Mesothelial cell of epicardium (in vitro differentiated cells): Measurements from ENCODE around the gene PREX1. TPM values are rescaled to one million over a fixed set of nuclear protein-coding genes. Genes with fewer than 3 reads are reported as not detected.

ENCODE experiments used
- DNase-seq, 2 experiments: peaks; one replicate each; pipeline ENCODE4 v3.0.0; 2021; ENCODE audit warnings: low spot score in 2 of 2; ENCODE audit not compliant: unreplicated experiment in 2 of 2
- H3K27ac Mint-ChIP-seq: 2 replicates; pipeline ENCODE4 v1.8.0; 2021; ENCODE audit warnings: mixed read lengths
- H3K27me3 Mint-ChIP-seq: 2 replicates; pipeline ENCODE4 v1.8.0; 2021; ENCODE audit warnings: low read depth, mixed read lengths
- H3K36me3 Mint-ChIP-seq: 2 replicates; pipeline ENCODE4 v1.8.0; 2021; ENCODE audit warnings: mixed read lengths
- H3K4me1 Mint-ChIP-seq: 2 replicates; pipeline ENCODE4 v1.8.0; 2021; ENCODE audit warnings: mixed read lengths
- H3K4me3 Mint-ChIP-seq: 2 replicates; pipeline ENCODE4 v1.8.0; 2021; ENCODE audit warnings: mild to moderate bottlenecking, moderate library complexity, mixed read lengths
- H3K9me3 Mint-ChIP-seq: 2 replicates; pipeline ENCODE4 v1.8.0; 2021; ENCODE audit warnings: mixed read lengths
- total RNA-seq: library from RNA; stranded (reverse); gene quantifications from 3 replicates; pipeline ENCODE4 v1.2.1, GENCODE V29; 2021
- TF ChIP-seq, protein P1 (sequence below): fragments of 200-600 bp; sonication (generic); IDR thresholded peaks from one replicate; pipeline ENCODE4 v1.5.0; 2021; ENCODE audit warnings: antibody characterized with exemption; ENCODE audit not compliant: unreplicated experiment

The PREX1 gene
- total RNA-seq, 1 donor from 2014 or later = 8.3 TPM

DNA sequence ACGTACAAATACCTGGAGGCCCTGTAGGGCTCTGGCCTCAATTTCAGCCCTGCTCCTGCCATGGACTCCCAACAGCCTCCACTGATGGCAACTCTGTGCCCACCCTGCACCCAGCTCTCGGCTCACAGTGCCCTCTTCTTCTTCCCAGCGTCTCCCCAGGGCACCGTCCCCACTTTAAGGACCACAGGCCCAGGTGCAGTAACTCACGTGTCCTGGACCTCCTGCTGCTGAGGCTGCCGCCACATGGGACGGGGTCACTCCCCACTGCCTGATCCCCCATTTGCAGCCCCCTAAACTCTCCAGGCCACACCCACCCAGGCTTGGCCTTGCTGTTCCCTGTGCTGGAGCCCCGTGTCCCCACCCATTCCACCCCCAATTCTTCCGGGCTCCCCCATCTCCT is 223.4 kb downstream of the PREX1 start:
- H3K4me3 Mint-ChIP-seq = no peak overlapping the region
- H3K9me3 Mint-ChIP-seq = peaks cover 8% of the 10 kb centered on the region
- H3K36me3 Mint-ChIP-seq = peaks cover 2% of the 10 kb centered on the region
- TF ChIP-seq, protein P1, sequence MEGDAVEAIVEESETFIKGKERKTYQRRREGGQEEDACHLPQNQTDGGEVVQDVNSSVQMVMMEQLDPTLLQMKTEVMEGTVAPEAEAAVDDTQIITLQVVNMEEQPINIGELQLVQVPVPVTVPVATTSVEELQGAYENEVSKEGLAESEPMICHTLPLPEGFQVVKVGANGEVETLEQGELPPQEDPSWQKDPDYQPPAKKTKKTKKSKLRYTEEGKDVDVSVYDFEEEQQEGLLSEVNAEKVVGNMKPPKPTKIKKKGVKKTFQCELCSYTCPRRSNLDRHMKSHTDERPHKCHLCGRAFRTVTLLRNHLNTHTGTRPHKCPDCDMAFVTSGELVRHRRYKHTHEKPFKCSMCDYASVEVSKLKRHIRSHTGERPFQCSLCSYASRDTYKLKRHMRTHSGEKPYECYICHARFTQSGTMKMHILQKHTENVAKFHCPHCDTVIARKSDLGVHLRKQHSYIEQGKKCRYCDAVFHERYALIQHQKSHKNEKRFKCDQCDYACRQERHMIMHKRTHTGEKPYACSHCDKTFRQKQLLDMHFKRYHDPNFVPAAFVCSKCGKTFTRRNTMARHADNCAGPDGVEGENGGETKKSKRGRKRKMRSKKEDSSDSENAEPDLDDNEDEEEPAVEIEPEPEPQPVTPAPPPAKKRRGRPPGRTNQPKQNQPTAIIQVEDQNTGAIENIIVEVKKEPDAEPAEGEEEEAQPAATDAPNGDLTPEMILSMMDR = no peak
- no peaks in the 10 kb centered on the region for H3K27me3 Mint-ChIP-seq
- DNase-seq = no peak
- H3K4me1 Mint-ChIP-seq = peaks cover 7% of the 10 kb centered on the region
- H3K27ac Mint-ChIP-seq = no peak overlapping the region

DNA sequence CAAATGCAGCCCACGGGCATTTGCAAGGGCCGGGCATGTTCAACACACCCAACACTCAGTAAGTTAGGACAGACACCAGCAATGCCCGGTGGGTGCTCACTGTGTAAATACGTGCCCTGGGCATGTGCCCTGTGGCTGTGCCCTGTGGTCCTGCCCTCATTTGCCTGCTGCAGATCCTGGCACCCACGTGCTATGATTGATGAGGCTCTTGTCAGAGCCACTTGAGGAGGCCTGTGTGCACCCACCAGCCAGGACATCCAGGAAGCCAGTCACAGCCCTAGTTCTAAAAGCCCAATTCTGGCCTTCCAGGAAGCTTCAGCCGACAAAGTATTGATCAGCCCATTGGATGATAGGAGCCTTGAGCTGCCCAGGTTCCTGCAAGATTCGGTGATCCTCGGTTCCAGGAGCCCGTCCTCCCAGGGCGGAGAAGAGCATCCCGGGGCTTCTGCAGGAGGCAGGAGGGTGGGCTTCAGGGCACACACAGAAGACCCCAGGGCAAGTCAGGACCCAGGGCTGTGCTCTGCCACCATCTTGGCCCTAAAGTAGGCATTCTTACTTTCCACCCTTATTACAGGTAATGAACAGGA is 223.9 kb downstream of the PREX1 start:
- TF ChIP-seq, protein P1 = no peak
- no peak for DNase-seq
- Mint-ChIP-seq H3K9me3 (peaks cover 8% of the 10 kb centered on the region), H3K4me1 (peaks cover 7% of the 10 kb centered on the region), H3K4me3 (no peak overlapping the region), H3K27me3 (no peaks in the 10 kb centered on the region), H3K36me3 (peaks cover 2% of the 10 kb centered on the region), H3K27ac (no peak overlapping the region)

DNA sequence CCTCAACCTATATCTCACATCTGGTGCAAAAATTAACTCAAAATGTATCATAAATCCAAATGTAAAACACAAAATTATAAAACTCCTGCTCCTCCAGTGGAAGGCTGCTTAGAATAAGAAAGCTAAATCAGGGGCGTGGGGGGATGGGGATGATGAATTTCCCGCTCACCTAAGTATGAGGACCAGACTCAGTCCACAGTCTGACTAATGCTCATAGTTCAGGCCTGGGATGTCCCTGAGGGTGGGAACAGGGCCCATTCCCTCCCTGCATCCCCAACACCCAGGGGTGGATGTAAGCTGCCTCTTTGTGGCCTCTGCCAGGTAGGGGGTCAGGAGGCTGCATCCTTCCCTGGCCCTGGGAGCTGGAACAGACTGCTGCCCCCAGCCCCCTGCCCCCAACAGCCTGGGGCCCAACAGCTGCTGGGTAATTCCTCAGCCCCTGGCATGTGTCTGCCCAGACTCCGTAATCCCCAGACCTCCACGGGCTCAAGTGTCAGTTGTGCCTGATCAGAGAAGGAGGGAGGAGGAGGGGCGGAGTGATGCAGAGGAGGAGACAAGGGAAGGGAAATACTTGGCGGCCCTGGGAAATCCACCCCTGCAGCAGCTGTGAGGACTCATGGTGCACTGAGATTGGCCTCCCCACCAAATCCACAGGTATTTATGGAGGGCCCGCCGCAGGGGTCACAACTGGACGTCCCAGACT is 224.5 kb downstream of the PREX1 start:
- H3K4me1 Mint-ChIP-seq = peaks cover 2% of the 10 kb centered on the region
- H3K27me3 Mint-ChIP-seq = no peaks in the 10 kb centered on the region
- TF ChIP-seq, protein P1 = no peak
- H3K4me3 Mint-ChIP-seq = no peak overlapping the region
- peaks cover 8% of the 10 kb centered on the region for H3K9me3 Mint-ChIP-seq
- DNase-seq = no peak
- H3K27ac Mint-ChIP-seq = no peak overlapping the region
- H3K36me3 Mint-ChIP-seq = peaks cover 2% of the 10 kb centered on the region

DNA sequence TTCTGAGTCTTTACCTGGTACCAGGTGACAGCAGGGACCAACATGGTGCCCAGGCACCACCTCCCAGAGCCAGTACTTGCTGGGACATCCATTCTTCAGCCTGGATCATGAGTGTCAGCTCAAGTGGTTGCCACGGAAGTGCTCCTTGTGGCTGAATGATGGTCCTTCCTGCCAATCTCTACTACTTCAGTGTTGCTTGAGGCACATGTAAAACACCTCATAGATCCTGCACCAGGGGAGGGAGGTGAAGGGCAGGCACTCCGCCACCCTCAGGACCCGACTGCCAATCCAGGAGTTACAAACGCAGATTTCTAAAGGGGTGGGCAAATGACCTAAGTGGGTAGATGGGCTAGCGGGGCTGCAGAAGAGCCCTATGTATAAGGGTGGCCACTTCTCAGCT is 226.0 kb downstream of the PREX1 start:
- Mint-ChIP-seq H3K4me3 (no peak overlapping the region), H3K27me3 (no peaks in the 10 kb centered on the region), H3K4me1 (peaks cover 2% of the 10 kb centered on the region)

DNA sequence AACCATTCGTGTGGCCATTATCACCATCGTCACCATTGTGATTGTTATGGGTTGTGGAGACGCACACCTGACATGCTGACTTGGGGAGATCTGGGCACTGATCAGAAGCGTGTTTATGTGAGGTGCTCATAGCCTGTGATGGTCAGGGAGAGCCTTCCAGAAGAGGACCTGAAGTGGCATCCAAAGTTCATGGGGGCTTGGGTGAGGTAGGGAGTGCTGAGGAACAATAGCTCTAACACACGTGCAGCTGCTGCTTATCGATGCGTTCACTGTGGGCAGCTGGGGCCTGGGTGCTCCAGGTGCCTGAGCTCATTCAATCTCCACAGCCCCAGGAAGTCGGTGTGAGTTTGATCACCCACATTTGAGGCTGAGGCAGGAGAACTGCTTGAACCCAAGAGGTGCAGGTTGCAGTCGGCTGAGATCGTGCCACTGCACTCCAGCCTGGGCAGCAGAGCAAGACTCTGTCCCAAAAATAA is 227.3 kb downstream of the PREX1 start:
- no peak overlapping the region for H3K4me3 Mint-ChIP-seq
- H3K27ac Mint-ChIP-seq = no peak overlapping the region
- TF ChIP-seq, protein P1 = no peak
- no peak for DNase-seq
- H3K9me3 Mint-ChIP-seq = peaks cover 8% of the 10 kb centered on the region
- no peaks in the 10 kb centered on the region for H3K27me3 Mint-ChIP-seq
- H3K36me3 Mint-ChIP-seq = peaks cover 2% of the 10 kb centered on the region
- peaks cover 8% of the 10 kb centered on the region for H3K4me1 Mint-ChIP-seq

More for the DNA sequence above, 226.0 kb downstream of the PREX1 start:
- TF ChIP-seq, protein P1 = no peak
- H3K9me3 Mint-ChIP-seq = peaks cover 8% of the 10 kb centered on the region
- H3K27ac Mint-ChIP-seq = no peak overlapping the region
- peaks cover 2% of the 10 kb centered on the region for H3K36me3 Mint-ChIP-seq
- DNase-seq = no peak
